Calu3 (cell line): ENCODE measurements around the gene RAB25. TPM values are rescaled to one million over a fixed set of nuclear protein-coding genes. Genes with fewer than 3 reads are reported as not detected.

Experiments
- BruUV-seq: library from RNA; stranded (reverse); fragments of 400-500 nt; replicated peaks from 2 replicates; lab custom pipeline; 2021; lab: Mats Ljungman, UMichigan
- CTCF ChIA-PET: fragments of 300-600 bp; sonication (Branson Sonifier 250); formaldehyde crosslinking; loops from one replicate; lab custom pipeline; 2022; ENCODE audit warnings: antibody characterized with exemption; lab: Charles Lee
- DNase-seq: peaks from one replicate; pipeline ENCODE4 v3.0.0; 2022
- H3K27ac Mint-ChIP-seq: one replicate; pipeline ENCODE4 v1.8.0; 2022; ENCODE audit warnings: mixed read lengths; ENCODE audit not compliant: unreplicated experiment
- H3K27me3 Mint-ChIP-seq: one replicate; pipeline ENCODE4 v1.8.0; 2022; ENCODE audit warnings: mixed read lengths; ENCODE audit not compliant: unreplicated experiment
- H3K36me3 Mint-ChIP-seq: one replicate; pipeline ENCODE4 v1.8.0; 2022; ENCODE audit warnings: mild to moderate bottlenecking, moderate library complexity, mixed read lengths; ENCODE audit not compliant: insufficient read depth, unreplicated experiment
- H3K4me1 Mint-ChIP-seq: one replicate; pipeline ENCODE4 v1.8.0; 2022; ENCODE audit warnings: mild to moderate bottlenecking, low read depth, mixed read lengths; ENCODE audit not compliant: unreplicated experiment
- H3K4me3 Mint-ChIP-seq: one replicate; pipeline ENCODE4 v1.8.0; 2022; ENCODE audit warnings: mild to moderate bottlenecking, low read depth, moderate library complexity, mixed read lengths; ENCODE audit not compliant: unreplicated experiment
- H3K9me3 Mint-ChIP-seq: one replicate; pipeline ENCODE4 v1.8.0; 2022; ENCODE audit warnings: low read depth, mixed read lengths; ENCODE audit not compliant: unreplicated experiment
- CTCF ChIP-seq: fragments of 200-600 bp; IDR thresholded peaks from one replicate; pipeline ENCODE4 v1.8.0; 2022; ENCODE audit warnings: antibody characterized with exemption; ENCODE audit not compliant: unreplicated experiment
- intact Hi-C: fragments of 100-400 bp; cut with micrococcal nuclease; formaldehyde crosslinking; loops from one replicate; pipeline ENCODE4 v1.10.0; 2022; ENCODE audit not compliant: unreplicated experiment
- total RNA-seq: library from RNA; stranded (reverse); gene quantifications from 2 replicates; pipeline ENCODE4 v1.2.3, GENCODE V29; 2022

Gene RAB25
- total RNA-seq, 1 experiment from 2014 or later = 182 TPM

GRCh38 chr1:156045076-156045475 lies 15.9 kb upstream of the RAB25 start:
- Mint-ChIP-seq H3K27ac (no peak overlapping the region), H3K4me3 (no peak overlapping the region)
- no TSS peak for BruUV-seq

GRCh38 chr1:156048663-156049258 lies 12.2 kb upstream of the RAB25 start:
- H3K4me3 Mint-ChIP-seq = no peak overlapping the region
- no peak overlapping the region for H3K27ac Mint-ChIP-seq
- no TSS peak for BruUV-seq
- H3K36me3 Mint-ChIP-seq = peaks cover 55% of the 10 kb centered on the region
- H3K9me3 Mint-ChIP-seq = no peaks in the 10 kb centered on the region
- intact Hi-C loops = no loop called here
- CTCF ChIA-PET = no interaction called here
- DNase-seq = no peak
- peaks cover 19% of the 10 kb centered on the region for H3K4me1 Mint-ChIP-seq
- TF ChIP-seq CTCF = no peak
- H3K27me3 Mint-ChIP-seq = no peaks in the 10 kb centered on the region

More at GRCh38 chr1:156045076-156045475, 15.9 kb upstream of the RAB25 start:
- no peak for DNase-seq
- peaks cover 35% of the 10 kb centered on the region for H3K36me3 Mint-ChIP-seq
- H3K27me3 Mint-ChIP-seq = no peaks in the 10 kb centered on the region
- no peaks in the 10 kb centered on the region for H3K9me3 Mint-ChIP-seq
- peaks cover 12% of the 10 kb centered on the region for H3K4me1 Mint-ChIP-seq
- no peak for TF ChIP-seq CTCF
- CTCF ChIA-PET = interaction anchor here (0.6 kb wide), 1 partner anchor 318 kb away, joined by 3 read pairs; no protein-coding TSS in a partner anchor
- intact Hi-C loops = no loop called here

GRCh38 chr1:156050376-156050775 lies 10.6 kb upstream of the RAB25 start:
- no peak for TF ChIP-seq CTCF
- no peaks in the 10 kb centered on the region for H3K9me3 Mint-ChIP-seq
- DNase-seq = no peak
- no peaks in the 10 kb centered on the region for H3K27me3 Mint-ChIP-seq
- intact Hi-C loops = no loop called here
- no peak overlapping the region for H3K27ac Mint-ChIP-seq
- BruUV-seq = no TSS peak
- H3K4me1 Mint-ChIP-seq = peaks cover 20% of the 10 kb centered on the region
- H3K36me3 Mint-ChIP-seq = peaks cover 69% of the 10 kb centered on the region
- H3K4me3 Mint-ChIP-seq = no peak overlapping the region
- CTCF ChIA-PET = no interaction called here

- no peak for DNase-seq
- intact Hi-C loops = no loop called here
- no peaks in the 10 kb centered on the region for H3K27me3 Mint-ChIP-seq
- H3K4me1 Mint-ChIP-seq = peaks cover 28% of the 10 kb centered on the region
- no peak overlapping the region for H3K27ac Mint-ChIP-seq
- no peak for TF ChIP-seq CTCF
- peaks cover 74% of the 10 kb centered on the region for H3K36me3 Mint-ChIP-seq
- BruUV-seq = no TSS peak
- H3K4me3 Mint-ChIP-seq = no peak overlapping the region
- CTCF ChIA-PET = interaction anchor here (0.5 to 1.1 kb wide), 3 partner anchors 15 to 639 kb away, joined by 3 to 4 read pairs (median 3); no protein-coding TSS in a partner anchor
- H3K9me3 Mint-ChIP-seq = no peaks in the 10 kb centered on the region
These were observed 9.8 kb upstream of the RAB25 start for GRCh38 chr1:156051011-156051725.
